NCI-H345 (cell line): ENCODE measurements around the gene ERC2.

Experiments used
- DNase-seq: peaks from one replicate; lab custom pipeline; 2025; lab: John Stamatoyannopoulos, UW

The ERC2 gene

DNA sequence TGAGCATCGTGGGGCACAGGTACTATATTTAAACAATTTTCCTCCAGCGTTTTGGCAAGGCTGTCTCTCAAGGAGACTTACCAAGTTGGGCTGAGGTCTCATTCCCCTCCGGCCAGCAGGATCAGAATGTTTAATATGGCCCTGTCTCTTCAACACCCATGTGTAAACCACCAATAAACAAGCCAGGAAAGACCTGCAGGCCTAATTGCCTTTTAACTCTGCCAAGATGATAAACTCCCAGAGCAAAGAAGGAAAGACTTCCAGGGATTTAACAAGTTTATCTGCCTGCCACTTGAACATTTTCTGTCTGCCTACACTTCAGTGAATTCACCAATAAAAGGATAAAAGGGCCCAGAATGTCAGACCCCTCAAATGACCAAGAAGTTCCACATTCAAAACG, 850.9 kb downstream of the ERC2 start:
- DNase-seq, result no peak

DNA sequence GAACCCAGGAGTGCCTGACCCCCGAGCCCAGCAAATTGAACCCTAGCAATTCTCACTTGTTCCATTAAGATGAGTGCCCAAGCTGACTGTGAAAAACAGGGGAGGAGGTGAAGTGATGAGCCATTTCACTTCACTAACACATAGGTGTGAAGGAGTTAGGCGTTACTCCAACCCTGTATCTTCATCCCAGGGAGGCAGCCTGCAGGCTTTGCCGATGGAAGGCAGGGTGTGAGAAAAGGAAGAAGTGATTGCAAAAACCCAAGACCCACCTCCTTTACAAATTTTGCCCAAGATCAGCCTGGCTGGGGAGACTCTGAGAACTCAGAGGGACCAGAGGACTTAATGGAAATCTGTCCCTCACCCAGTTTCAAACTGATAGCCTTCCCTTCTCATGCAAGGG, 851.5 kb downstream of the ERC2 start:
- DNase-seq, result no peak

DNA sequence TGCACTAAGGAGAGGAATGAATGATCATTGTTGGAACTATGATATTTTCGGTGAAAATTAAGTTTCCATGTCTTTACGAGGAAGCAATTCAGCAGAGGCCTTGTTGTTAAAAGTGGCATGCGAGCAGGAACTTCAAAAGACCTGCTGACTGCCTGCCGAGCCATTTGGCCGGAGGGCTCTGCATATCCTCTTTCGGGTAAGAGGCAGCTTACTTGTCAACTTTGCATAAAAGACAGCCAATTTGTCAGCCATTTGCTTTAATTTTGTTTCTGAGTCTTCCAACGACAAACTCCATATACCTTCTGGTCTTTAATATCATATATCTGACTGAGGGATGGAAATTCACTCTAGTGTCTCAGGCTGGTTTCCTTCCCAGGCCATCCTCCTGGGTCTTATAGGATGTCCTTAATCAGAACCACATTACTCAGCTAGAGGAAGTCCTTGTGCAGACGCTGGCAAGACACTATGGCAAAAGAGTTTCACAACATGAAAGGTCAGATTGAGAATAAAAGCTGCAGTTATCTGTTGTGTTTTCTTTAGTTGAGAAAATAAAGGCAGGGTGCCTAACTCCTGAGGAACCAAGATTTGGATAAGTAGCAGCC, 852.5 kb downstream of the ERC2 start:
- no peak for DNase-seq

DNA sequence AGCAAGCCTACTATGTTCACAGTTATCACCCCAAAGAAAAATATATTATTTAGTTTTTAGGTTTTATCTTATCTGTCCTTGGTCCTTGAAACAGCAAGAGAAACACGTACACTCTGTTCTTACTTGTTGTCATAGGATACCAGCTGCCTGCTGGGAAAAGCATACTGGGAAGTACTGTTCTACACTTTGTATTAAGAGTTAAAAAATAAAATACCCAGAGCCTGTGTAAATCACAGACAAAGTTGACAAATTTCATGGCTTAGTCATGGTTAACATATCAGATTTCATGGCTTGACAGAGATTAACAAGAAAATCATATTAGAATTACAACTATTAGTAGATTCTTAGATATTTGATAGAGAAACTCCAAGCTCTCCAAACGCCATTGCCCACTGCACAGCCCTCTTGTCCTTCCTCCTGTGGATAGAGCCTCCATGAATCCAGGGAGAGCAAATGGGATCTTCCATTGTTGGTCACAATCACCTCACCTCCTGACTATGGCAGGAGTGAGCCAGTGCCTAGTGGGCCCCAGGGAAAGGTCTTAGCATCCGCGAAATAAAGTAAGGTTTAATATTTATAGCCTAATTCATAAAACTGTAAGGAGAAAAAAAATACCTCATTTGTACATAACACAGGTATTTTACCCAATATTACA, 853.1 kb downstream of the ERC2 start:
- no peak for DNase-seq

DNA sequence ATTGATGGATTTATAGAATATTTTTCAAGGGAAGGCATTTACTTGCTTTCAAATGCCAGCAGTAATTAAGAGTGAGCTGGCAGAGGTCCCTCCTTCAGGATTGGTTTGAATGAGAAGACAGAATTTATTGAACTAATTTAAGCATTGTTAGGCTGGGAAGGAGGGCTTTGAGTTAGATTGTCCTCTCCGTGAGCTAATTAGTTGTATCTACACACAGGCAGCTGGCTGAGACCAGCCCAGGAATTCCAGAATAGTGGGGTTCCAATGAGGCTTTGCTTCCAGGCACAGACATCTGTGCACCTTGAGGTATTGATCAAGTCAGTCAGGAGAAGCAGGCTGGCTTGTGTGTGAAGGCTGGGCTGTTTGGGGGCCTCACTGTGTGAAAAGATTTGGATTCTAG, 857.1 kb downstream of the ERC2 start:
- no peak for DNase-seq

DNA sequence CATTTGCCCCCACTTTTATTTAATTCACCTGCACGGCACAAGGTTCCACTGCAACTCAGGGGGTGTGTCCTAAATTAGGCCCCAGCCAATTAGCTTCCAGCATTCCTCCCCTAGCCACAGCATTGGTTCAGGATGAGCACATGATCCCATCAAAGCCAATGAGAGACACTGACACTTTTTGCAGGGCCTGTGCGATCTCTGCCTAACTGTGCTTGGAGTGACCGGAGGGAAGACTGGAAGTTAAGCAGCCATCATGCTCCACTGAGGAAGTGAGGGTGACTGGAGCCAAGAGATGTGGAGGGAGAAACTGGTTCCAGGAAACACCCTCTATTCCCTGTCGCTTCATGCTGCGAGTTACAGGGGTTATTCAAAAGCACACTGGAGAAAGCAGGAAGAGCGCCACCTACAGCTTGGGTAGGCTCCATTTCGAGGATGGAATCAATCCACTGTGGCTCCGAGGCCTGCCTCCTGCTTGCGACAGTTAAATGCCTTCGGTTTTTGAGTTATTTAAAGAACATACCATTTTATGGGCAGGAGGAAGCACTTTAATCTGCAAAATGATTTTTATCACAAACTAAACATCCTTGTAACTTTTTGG, 858.9 kb downstream of the ERC2 start:
- DNase-seq, result no peak

DNA sequence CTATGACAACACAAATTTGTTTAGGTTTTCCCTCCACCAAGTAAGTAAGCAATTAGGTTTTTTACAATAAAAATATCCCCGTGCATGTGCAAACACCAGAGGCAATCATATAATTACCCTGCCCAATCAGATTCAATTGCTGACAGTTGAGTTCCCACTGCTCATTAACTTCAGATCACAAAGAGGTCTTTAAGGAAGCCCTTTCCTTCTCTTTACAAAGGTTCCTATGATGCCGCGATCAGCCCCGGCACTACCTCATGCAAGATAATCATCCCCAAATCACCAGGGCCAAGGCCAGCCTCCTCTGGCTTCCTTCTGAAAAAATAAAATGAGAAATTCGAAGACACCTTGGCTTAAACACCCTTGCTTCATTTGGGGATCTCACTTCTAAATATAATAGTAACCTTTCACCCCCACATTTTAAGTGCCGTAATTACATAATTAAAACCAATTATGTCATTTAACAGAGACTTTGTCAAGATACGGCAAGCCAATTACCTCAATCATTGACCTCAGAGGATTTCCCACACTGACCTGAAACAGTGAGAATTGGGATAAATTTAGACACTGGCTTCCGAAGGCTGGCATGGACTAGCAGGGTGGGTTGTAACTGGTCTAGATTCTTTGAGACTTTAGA, 859.8 kb downstream of the ERC2 start:
- no peak for DNase-seq

DNA sequence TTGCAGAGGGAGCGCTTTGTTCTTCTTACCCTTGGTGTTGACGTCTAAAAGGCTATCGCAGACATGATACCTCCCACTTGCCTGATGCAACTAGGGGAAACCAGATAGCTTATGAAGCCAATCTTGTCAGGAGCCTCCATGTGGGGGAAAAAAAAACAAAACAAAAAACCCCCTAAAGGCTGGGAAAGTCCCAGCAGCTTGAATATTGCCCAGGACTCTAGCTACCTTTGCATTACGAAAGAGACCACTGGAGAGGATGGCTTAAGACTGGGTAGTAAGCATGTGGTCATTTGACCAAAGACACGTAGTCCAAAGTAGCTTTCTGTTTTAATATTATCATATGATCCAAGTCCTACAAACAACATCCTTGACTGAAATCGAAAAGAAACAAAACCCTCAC, 860.4 kb downstream of the ERC2 start:
- no peak for DNase-seq

DNA sequence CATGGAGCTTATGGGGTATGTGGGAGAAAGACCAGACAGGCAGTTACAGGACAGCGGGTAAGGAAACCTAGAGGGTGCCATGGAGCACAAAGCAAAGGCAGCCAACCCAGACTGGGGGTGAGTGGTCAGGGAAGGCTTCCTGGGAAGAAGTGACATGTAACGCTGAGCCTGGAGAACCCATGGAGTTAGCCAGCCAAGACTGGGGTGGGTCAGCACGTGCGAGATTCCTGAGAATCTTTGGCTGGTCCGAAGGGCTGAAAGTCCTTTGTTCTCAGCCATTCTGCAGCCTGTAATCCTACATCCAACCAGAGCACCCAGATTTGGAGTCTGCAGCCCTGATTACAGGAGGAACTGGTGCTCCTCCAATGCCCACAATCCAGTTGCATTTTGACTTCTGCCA, 861.1 kb downstream of the ERC2 start:
- DNase-seq, result no peak

DNA sequence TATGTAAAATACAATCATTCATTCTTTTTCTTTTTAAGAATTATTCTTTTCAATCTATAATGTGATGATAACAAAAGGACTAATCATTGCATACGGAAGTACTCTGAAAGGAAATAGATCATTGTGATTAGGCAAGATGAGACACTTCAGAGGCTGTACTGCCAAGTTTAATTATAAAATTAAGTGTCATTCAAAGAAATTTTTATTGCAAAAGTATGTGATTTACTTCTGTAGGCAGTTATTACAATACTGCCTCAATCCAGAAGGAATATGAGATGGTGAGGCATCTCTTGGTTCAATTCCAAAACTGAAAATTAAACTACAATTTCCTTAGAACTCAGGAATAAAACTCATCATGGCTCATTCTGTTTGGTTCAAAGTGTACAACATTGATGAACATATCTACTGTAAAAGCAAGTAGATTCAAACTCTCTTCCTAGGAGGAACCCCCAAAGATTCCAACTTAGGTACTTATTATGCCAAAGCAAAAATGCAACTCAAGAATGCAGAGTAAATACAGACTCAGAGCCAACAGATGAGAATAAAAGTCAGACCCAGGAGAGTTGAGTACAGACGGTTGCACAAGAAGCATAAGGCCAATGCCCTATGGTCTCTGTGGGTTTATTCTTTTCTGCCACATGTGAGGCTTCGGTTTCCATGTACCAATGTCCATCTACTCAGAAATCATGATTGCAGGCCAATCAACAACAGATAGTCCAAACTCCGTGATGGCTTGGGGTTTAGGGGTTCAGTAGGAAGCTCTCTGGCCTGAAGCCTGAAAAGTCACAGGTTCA, 862.6 kb downstream of the ERC2 start:
- no peak for DNase-seq

DNA sequence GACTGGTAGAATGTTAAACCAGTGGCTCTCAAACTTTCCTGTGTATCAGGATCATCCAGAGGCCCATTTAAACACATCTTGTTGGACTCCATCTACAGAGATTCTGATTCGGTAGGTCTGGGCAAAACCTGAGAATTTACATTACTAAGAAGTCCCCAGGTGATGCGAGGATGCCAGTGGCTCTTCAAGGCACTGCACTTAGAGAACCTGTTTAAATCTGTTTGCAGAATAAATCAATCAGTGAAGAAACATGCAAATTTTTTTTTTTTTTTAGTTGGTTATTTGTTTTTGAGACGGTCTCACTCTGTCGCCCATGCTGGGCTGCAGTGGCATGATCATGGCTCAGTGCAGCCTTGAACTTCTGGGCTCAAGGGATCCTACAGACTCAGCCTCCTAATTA, 863.4 kb downstream of the ERC2 start:
- no peak for DNase-seq

DNA sequence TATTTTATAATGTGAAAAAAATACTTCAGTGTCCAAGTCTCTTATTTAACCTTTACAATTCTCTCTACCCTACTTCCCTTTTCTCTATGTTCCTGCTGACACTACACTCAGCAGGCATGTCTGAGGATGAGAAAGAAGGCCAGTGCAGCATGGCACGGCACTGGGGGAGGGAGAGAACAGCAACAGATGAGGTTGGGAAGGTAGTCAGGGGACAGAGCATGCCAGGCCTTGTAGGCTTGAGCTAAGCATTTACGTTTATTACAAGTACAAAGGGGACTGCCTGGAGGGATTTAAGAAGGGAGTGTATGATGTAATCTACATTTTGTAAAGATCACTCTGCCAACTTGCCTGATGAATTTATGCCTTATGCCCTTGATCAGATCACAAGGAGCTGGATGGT, 863.9 kb downstream of the ERC2 start:
- no peak for DNase-seq

DNA sequence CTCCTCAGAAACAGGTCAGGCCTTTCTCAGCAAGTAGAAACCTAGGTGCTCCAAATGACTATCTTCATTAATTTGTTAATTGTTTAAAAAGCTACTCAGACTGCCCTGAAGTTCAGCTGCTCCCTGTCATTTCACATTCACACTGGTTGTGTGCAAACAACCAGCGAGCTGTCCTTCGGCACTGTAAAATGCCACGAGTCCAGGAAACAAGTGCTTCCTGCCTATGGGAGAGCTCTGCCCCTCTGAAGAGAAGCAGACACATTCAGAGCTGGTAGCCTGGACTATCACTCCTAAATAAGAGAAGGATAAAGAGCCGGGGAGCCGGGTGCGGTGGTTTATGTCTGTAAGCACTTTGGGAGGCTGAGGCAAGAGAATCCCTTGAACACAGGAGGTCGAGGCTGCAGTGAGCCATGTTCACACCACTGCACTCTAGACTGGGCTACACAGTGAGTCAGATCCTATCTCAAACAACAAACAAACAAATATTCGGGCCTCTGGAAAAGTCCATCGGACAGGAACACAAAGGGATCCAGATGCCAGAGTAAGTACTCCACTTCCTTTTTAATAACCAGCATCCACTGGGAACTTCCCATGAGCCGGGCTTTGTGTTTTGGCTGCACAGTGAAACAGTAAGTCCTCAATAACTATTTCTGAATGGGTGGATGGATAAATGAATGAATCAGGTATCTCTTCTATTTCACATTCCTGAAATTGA, 866.7 kb downstream of the ERC2 start:
- no peak for DNase-seq

DNA sequence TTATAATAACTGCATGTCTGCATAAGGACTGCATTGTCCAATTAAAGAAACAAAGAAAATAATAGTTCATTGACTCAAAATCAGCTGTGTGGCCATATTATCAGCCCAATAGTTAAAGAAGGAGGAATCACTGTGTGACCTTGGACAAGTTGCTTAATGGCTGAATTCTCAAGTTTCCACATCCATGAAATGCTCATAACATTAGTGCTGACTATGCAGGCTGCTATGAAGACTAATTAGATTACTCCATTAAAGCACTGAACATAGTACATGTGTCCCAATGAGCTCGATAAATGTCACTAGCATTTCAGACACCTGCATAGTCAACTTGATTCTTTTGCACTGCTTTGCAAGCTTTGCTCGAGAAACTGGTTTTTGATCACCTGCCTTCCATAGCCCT, 870.0 kb downstream of the ERC2 start:
- no peak for DNase-seq

DNA sequence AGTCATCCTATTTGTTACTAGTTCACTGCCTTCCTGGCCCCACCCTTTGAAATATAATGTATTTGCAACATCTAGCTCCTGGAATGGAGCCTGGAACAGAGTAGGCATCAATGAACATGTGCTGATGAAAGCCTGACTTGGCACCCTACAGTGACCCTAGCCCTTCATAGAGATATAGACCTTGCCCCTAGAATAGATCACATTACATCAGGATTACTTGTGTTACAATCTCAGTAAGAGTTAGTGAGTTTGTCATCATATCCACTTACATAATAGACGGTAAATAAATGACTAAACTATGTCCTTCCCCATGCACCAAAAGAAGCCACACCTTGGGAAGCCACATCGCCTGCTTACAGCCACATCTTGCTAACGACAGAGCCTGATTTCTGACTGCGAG, 870.6 kb downstream of the ERC2 start:
- DNase-seq, result no peak

DNA sequence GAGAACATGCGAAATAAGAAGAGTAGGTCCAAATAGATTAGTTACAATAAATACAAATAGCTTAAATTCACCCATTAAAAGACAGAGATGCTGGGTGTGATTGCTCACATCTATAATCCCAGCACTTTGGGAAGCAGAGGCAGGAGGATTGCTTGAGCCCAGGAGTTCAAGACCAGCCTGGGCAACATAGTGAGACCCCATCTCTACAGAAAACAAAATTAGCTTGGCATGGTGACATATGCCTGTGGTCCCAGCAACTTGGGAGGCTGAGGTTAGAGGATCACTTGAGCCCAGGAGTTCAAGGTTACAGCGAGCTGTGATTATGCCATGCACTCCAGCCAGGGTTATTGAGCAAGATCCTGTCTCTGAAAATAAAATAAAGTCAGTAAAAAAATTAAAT, 872.1 kb downstream of the ERC2 start:
- DNase-seq, result no peak

DNA sequence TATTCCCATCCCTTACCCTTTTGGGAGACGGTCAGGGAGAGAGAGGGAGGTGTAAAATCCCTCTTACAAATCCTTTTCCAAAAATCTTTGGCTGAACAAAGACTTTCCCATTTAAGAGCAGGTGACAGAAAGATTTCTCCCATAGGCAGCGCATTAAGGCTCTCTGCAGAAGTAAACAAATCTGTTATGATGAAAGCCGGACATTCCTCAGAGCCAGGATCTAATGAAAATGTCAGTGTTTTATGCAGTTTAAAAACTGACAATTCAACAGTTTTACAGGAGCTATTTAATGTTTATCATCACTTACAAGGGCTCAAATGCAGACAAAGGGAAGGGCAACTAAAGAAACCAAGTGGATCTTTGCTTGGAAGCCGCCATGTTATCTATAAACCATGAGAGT, 872.8 kb downstream of the ERC2 start:
- no peak for DNase-seq

DNA sequence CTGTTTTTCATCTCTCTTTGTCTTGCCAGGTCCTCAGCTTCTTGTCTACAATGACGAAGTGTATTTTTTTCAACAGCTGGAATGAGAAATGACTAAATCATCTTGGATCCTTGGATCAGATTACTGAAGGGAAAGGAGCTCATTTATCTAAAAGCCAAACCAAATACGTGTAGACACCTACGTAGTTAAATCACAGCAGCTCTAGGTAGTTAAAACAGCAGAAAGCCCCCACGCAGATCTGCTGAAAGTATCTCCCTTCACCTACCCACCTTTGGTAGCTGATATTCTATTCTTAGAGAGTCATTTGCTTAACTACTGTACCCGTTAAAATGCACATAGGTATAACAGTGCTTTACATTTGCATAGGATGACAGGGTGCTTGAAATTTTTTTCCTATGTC, 875.7 kb downstream of the ERC2 start:
- DNase-seq, result no peak

DNA sequence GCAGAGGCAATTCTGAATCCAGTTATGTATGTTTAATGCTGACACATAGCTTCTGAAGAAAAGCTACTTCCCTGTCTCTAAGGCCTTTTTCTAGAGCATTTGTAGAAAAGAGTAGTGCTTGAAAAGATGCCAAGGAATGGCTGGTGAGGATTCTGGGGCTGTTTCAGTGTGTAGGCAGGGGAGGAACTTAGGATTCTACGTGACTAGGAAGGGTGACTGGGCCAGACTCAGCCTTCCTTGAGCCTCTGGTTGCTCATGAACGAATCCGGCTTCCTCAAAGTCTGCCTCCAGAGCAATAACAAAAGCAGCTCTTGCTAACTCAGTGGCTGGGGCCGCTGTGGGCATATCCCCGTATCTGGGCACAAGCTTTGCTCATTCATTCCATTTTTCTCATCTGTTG, 876.4 kb downstream of the ERC2 start:
- DNase-seq, result no peak

DNA sequence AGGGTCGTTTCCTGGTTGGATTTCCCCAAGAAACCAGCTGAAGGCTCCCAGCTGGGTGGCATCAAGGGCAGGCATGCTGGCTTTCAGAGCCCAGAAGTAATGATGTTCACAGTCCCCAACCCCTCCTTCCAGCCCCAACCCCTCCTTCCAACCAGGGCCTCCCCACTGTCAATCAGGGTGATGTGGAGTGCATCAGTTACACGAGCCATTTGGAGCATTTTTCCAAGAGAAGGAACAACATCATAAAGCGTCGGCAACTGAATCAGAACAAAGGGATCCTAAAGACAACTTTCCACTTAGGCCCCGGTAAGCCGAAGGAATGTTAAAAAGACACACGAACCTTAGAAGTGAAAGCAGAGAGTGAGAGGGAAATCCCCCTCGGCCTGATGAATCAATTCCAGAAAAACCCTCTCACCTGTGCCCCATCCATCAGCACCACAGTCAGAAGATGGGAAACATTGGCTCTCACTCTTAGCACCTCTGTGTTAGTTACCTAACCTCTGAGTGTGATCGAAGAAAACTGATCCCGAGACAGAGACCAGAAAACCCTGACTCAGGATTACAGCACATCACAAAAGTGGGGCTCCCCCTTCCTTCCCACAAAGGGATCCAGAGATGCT, 880.0 kb downstream of the ERC2 start:
- no peak for DNase-seq

DNA sequence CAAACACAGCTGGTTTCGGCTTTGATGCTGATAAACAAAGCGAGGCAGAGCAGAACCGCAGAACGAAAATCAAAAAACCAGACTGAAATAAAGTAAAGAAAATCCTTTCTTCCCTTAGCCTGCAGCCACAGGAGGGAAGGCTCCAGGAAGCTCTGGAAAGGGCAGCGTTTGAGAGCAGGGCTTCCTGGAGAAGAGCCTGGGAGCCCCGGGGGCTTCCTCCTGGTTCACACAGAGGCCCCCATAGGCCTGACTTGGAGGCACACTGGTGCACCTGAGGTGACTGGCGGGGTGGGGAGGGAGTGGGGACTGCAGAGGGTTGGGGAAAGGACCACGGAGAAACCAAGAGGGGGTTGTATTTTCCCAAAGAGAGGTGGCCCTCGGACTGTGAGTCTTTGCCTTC, 882.4 kb downstream of the ERC2 start:
- DNase-seq, result no peak
